Lung (tissue), 12 donors: Measurements from ENCODE around the gene TNIK. TPM values are rescaled to one million over a fixed set of nuclear protein-coding genes. Genes with fewer than 3 reads are reported as not detected.
A peak's percentile ranks its signal among the peaks of the same experiment; 100 is the strongest.

ENCODE experiments used
- ATAC-seq: fragments of 200-7000 bp; cut with Tn5 transposase; one replicate; pipeline ENCODE4 v1.9.1; 2020; ENCODE audit warnings: moderate number of reproducible peaks; ENCODE audit not compliant: insufficient read depth, low FRiP score
- DNase-seq, 3 donors: peaks; one replicate each; pipeline ENCODE4 v3.0.0-alpha.2; 2013 to 2017
- H3K27ac ChIP-seq, 2 donors: one replicate each; pipeline ENCODE4 v1.5.1; 2013; ENCODE audit warnings: mild to moderate bottlenecking in 2 of 2, moderate library complexity in 2 of 2, control low read depth in 1 of 2, inconsistent platforms in 1 of 2, low read depth in 1 of 2, low read length in 1 of 2
- H3K27me3 ChIP-seq, 3 donors: one replicate each; pipeline ENCODE4 v1.5.1; 2013; ENCODE audit warnings: low read length in 2 of 3; ENCODE audit not compliant: control insufficient read depth in 3 of 3, insufficient read depth in 3 of 3
- H3K36me3 ChIP-seq, 4 donors: one replicate each; pipeline ENCODE4 v1.5.1; 2013; ENCODE audit warnings: low read length in 4 of 4, mild to moderate bottlenecking in 1 of 4, moderate library complexity in 1 of 4; ENCODE audit not compliant: control insufficient read depth in 4 of 4, insufficient read depth in 4 of 4
- H3K4me1 ChIP-seq, 5 donors: one replicate each; pipeline ENCODE4 v1.5.1; 2013; ENCODE audit warnings: low read length in 5 of 5, mild to moderate bottlenecking in 2 of 5, moderate library complexity in 1 of 5; ENCODE audit not compliant: control insufficient read depth in 5 of 5, insufficient read depth in 5 of 5
- H3K4me3 ChIP-seq: one replicate; pipeline ENCODE4 v1.5.1; 2013; ENCODE audit warnings: mild to moderate bottlenecking, control low read depth, moderate library complexity
- H3K9ac ChIP-seq, 2 donors: one replicate each; pipeline ENCODE4 v1.5.1; 2013; ENCODE audit warnings: low read length in 2 of 2, control low read depth in 1 of 2; ENCODE audit not compliant: insufficient read depth in 1 of 2
- H3K9me3 ChIP-seq, 4 donors: one replicate each; pipeline ENCODE4 v1.5.1; 2013; ENCODE audit warnings: low read length in 3 of 4, mild to moderate bottlenecking in 1 of 4, moderate library complexity in 1 of 4; ENCODE audit not compliant: control insufficient read depth in 4 of 4, insufficient read depth in 3 of 4
- WGBS, 2 donors: extraction: QIAGEN DNeasy Blood & Tissue Kit; methylation state at CpG; one replicate each; pipeline ENCODE4 v1.1.7; 2013; 5-methylcytosine and 5-hydroxymethylcytosine counted together
- polyA plus RNA-seq, 2 donors: library from polyadenylated mRNA; stranded (reverse); fragments of 200-250 nt; gene quantifications; one replicate each; pipeline ENCODE4 v1.2.1, GENCODE V29; 2013
- total RNA-seq, 2 donors: library from RNA; depleted of rRNA in 1 of 2; stranded (reverse); fragments of >200 nt in 1 of 2; gene quantifications; one replicate each; pipeline ENCODE4 v1.2.1, GENCODE V29; 2014 to 2021
- TF ChIP-seq, protein P1 (sequence below): IDR thresholded peaks from 2 replicates; pipeline ENCODE4 v1.5.1; 2012; ENCODE audit warnings: mild to moderate bottlenecking; ENCODE audit errors: control extremely low read depth, extremely low read depth
- donor health status: control.
- donor health status: control.
- donor health status: Bipolar disorder and iron deficiency.
- donor health status: healthy.
- donor health status: DM: yes; HTN: yes; CAD: no.

Gene TNIK
- total and polyA plus RNA-seq, 4 donors: 9.4 to 36.3 (median 14.3) TPM

DNA sequence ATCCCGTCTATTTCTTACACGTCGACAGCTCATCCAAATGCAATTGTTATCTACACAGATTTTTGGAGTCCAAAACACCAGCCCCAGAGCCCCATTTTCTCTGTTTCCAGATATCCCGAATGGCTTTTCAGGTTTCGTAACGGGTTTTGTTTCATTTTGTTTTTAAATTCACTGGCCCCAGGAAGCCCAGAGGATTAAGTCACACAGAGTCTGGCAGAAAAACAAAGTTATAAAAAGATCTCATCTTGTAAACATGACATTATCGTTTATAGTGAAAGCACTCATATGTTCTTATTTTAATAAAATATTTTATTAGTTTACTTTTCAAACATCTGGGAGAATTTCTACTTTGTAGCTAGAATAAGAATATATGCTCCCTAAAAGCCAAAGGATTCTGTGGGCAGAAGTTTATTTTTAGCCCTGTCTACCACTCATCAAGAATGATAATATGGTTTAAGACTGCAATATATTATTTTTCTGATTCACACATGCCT is 284.4 kb downstream of the TNIK start:
- Histone ChIP-seq H3K27me3 (no peaks in the 10 kb centered on the region), H3K36me3 (peaks cover 0 to 3% (median 0%) of the 10 kb centered on the region in 4 donors), H3K4me1 (peaks cover 2 to 19% (median 9%) of the 10 kb centered on the region in 5 donors), H3K9ac (no peak overlapping the region), H3K4me3 (no peak overlapping the region), H3K9me3 (no peaks in the 10 kb centered on the region), H3K27ac (peak overlapping the region in 1 of 2 donors; percentile 74)
- WGBS, 2 donors: 67 to 83% methylated on average over 7 of the region's 7 CpGs
- ATAC-seq (no peak), DNase-seq (peak; percentile 47 to 94 (median 94))
- TF ChIP-seq, protein P1, sequence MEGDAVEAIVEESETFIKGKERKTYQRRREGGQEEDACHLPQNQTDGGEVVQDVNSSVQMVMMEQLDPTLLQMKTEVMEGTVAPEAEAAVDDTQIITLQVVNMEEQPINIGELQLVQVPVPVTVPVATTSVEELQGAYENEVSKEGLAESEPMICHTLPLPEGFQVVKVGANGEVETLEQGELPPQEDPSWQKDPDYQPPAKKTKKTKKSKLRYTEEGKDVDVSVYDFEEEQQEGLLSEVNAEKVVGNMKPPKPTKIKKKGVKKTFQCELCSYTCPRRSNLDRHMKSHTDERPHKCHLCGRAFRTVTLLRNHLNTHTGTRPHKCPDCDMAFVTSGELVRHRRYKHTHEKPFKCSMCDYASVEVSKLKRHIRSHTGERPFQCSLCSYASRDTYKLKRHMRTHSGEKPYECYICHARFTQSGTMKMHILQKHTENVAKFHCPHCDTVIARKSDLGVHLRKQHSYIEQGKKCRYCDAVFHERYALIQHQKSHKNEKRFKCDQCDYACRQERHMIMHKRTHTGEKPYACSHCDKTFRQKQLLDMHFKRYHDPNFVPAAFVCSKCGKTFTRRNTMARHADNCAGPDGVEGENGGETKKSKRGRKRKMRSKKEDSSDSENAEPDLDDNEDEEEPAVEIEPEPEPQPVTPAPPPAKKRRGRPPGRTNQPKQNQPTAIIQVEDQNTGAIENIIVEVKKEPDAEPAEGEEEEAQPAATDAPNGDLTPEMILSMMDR: no peak

DNA sequence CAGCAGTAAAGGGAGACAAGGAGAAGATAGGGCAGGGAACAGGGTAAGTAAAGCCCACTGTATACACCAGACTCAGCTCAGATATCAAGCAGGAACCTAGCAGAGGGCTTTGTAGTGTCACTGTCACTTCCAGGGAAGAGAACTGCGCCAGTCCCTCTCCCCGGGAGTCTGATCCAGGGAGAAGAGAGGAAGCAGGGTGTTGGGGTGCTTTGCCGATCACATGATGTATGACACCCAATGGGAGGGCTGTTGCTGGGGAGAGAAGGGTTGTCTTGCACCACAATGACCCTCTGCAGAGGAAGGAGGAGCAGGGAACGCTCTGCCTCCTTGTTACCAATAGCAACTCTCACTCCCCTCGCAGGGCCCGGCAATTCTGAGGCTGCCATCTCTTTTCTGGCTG is 286.5 kb downstream of the TNIK start:
- peaks cover 0 to 3% (median 0%) of the 10 kb centered on the region in 4 donors for H3K36me3 ChIP-seq
- H3K27ac ChIP-seq: no peak overlapping the region

DNA sequence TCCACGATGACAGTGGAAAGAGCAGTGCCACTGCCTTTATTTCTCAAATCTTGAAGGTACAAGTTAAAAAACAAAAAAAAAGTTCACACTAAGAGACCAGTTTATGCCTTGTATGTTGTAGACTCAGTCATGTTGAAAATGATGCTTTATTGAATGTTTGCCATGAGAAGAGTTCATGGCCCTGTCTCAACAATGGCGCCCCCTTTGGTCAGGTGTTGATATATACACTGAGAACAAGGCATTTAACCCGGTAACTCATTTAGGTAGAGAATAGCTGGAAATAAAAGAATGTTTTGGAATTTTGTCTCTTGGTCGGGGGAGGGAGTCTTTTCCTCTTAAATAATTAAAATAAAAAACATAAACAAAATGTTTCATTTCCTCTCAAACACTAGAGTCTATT is 288.1 kb downstream of the TNIK start:
- Histone ChIP-seq H3K36me3 (peaks cover 0 to 9% (median under 1%) of the 10 kb centered on the region in 4 donors), H3K27me3 (no peaks in the 10 kb centered on the region), H3K4me3 (no peak overlapping the region), H3K9me3 (peaks cover 0 to 1% (median 0%) of the 10 kb centered on the region in 4 donors), H3K4me1 (peaks cover 2 to 19% (median 9%) of the 10 kb centered on the region in 5 donors), H3K9ac (no peak overlapping the region), H3K27ac (no peak overlapping the region)
- TF ChIP-seq, protein P1: no peak
- DNase-seq: no peak
- no peak for ATAC-seq
- 69 to 86% methylated on average over 4 of the region's 4 CpGs for WGBS, 2 donors

More for the DNA sequence above, 286.5 kb downstream of the TNIK start:
- H3K27me3 ChIP-seq: no peaks in the 10 kb centered on the region
- TF ChIP-seq, protein P1: no peak
- H3K4me1 ChIP-seq: peaks cover 2 to 19% (median 9%) of the 10 kb centered on the region in 5 donors
- H3K4me3 ChIP-seq: no peak overlapping the region
- WGBS, 2 donors: 35 to 55% methylated on average over 6 of the region's 6 CpGs
- ATAC-seq (peak; percentile 55), DNase-seq (peak; percentile 66 to 69 (median 68))
- no peak overlapping the region for H3K9ac ChIP-seq
- no peaks in the 10 kb centered on the region for H3K9me3 ChIP-seq

DNA sequence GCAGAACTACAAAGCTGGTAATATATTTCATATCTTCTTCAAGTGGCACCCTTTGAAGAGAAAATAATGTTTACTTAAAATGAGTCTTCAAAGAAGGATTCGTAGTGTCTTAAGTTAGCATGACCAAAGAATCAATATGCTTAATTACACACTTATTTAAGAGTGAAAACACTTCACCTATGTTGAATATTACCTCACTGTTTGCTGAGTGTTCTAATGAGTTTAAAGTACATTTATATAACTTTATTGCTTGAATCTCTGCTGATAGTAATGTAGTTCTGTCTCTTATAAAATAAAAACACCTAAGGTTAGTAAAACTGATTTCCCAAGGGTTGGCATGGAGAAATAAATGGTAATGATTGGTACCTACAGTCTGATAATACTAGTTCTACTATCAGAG is 290.3 kb downstream of the TNIK start:
- peaks cover 0 to 11% (median 3%) of the 10 kb centered on the region in 4 donors for H3K36me3 ChIP-seq

More for the DNA sequence above, 290.3 kb downstream of the TNIK start:
- peaks cover 0 to 1% (median 0%) of the 10 kb centered on the region in 4 donors for H3K9me3 ChIP-seq
- DNase-seq (no peak), ATAC-seq (no peak)
- H3K9ac ChIP-seq: no peak overlapping the region
- H3K27ac ChIP-seq: no peak overlapping the region
- H3K4me1 ChIP-seq: peaks cover 0 to 6% (median 2%) of the 10 kb centered on the region in 5 donors
- 63 to 78% methylated on average over 1 of the region's 1 CpG for WGBS, 2 donors
- H3K4me3 ChIP-seq: no peak overlapping the region
- TF ChIP-seq, protein P1: no peak
- H3K27me3 ChIP-seq: no peaks in the 10 kb centered on the region
